ENCODE data around the gene PAK1.

The PAK1 gene

GRCh38 chr11:77438487-77438886 is 35.4 kb downstream of the PAK1 start:
- in situ Hi-C loops (cut with MboI; ENCODE audit: low sequenced_read_pairs): no loop called here

- in situ Hi-C loops (cut with MboI; ENCODE audit: low sequenced_read_pairs): no loop called here
Observed at GRCh38 chr11:77436969-77437368, 36.9 kb downstream of the PAK1 start.

GRCh38 chr11:77436506-77436905 is 37.4 kb downstream of the PAK1 start:
- in situ Hi-C loops (cut with MboI; ENCODE audit: low sequenced_read_pairs): no loop called here

- in situ Hi-C loops (cut with MboI; ENCODE audit: low sequenced_read_pairs): no loop called here
Observed at GRCh38 chr11:77435972-77436371, 37.9 kb downstream of the PAK1 start.

- in situ Hi-C loops (cut with MboI; ENCODE audit: low sequenced_read_pairs): no loop called here
Observed at GRCh38 chr11:77431813-77432212, 42.1 kb downstream of the PAK1 start.

GRCh38 chr11:77428598-77428997 is 45.3 kb downstream of the PAK1 start:
- in situ Hi-C loops (cut with MboI; ENCODE audit: low sequenced_read_pairs): no loop called here

- in situ Hi-C loops (cut with MboI; ENCODE audit: low sequenced_read_pairs): no loop called here
Observed at GRCh38 chr11:77425346-77425745, 48.5 kb downstream of the PAK1 start.

GRCh38 chr11:77424644-77425043 is 49.2 kb downstream of the PAK1 start:
- in situ Hi-C loops (cut with MboI; ENCODE audit: low sequenced_read_pairs): no loop called here

GRCh38 chr11:77423624-77424023 is 50.3 kb downstream of the PAK1 start:
- in situ Hi-C loops (cut with MboI; ENCODE audit: low sequenced_read_pairs): no loop called here

- in situ Hi-C loops (cut with MboI; ENCODE audit: low sequenced_read_pairs): no loop called here
Observed at GRCh38 chr11:77422687-77423086, 51.2 kb downstream of the PAK1 start.

GRCh38 chr11:77421041-77421723 is 52.7 kb downstream of the PAK1 start:
- in situ Hi-C loops (cut with MboI; ENCODE audit: low sequenced_read_pairs): no loop called here

GRCh38 chr11:77418971-77419597 is 54.8 kb downstream of the PAK1 start:
- in situ Hi-C loops (cut with MboI; ENCODE audit: low sequenced_read_pairs): no loop called here

- in situ Hi-C loops (cut with MboI; ENCODE audit: low sequenced_read_pairs): no loop called here
Observed at GRCh38 chr11:77418155-77418970, 55.5 kb downstream of the PAK1 start.

- in situ Hi-C loops (cut with MboI; ENCODE audit: low sequenced_read_pairs): no loop called here
Observed at GRCh38 chr11:77416357-77416756, 57.5 kb downstream of the PAK1 start.

GRCh38 chr11:77413850-77414460 is 59.9 kb downstream of the PAK1 start:
- in situ Hi-C loops (cut with MboI; ENCODE audit: low sequenced_read_pairs): no loop called here

- in situ Hi-C loops (cut with MboI; ENCODE audit: low sequenced_read_pairs): no loop called here
Observed at GRCh38 chr11:77412814-77413213, 61.1 kb downstream of the PAK1 start.

GRCh38 chr11:77411717-77412441 is 62.0 kb downstream of the PAK1 start:
- in situ Hi-C loops (cut with MboI; ENCODE audit: low sequenced_read_pairs): no loop called here

GRCh38 chr11:77411137-77411707 is 62.7 kb downstream of the PAK1 start:
- in situ Hi-C loops (cut with MboI; ENCODE audit: low sequenced_read_pairs): no loop called here

- in situ Hi-C loops (cut with MboI; ENCODE audit: low sequenced_read_pairs): no loop called here
Observed at GRCh38 chr11:77410076-77410827, 63.6 kb downstream of the PAK1 start.

GRCh38 chr11:77409046-77409445 is 64.8 kb downstream of the PAK1 start:
- in situ Hi-C loops (cut with MboI; ENCODE audit: low sequenced_read_pairs): no loop called here
